PC-9 (cell line): Measurements from ENCODE around the gene RABAC1. TPM values are rescaled to one million over a fixed set of nuclear protein-coding genes. Genes with fewer than 3 reads are reported as not detected.

Experiments
- BruUV-seq: library from RNA; stranded (reverse); fragments of 400-500 nt; replicated peaks from 2 replicates; lab custom pipeline; 2021; lab: Mats Ljungman, UMichigan
- CTCF ChIA-PET: fragments of 300-600 bp; sonication (Branson Sonifier 250); formaldehyde crosslinking; loops from one replicate; lab custom pipeline; 2022; ENCODE audit warnings: antibody characterized with exemption; lab: Charles Lee
- POLR2A ChIA-PET: fragments of 300-600 bp; sonication (Branson Sonifier 250); formaldehyde crosslinking; loops from one replicate; lab custom pipeline; 2022; ENCODE audit warnings: antibody characterized with exemption; ENCODE audit not compliant: unreplicated experiment; lab: Charles Lee
- DNase-seq, 2 experiments: peaks; one replicate each; pipeline versions ENCODE4 v3.0.0 to v3.0.0-alpha.2; 2015 to 2022; ENCODE audit warnings: mixed read lengths in 1 of 2
- H2AFZ ChIP-seq: fragments of 200-600 bp; sonication (generic); 2 replicates; pipeline ENCODE4 v1.8.1; 2017; ENCODE audit warnings: antibody characterized with exemption
- H3F3A ChIP-seq: fragments of 200-600 bp; sonication (generic); 2 replicates; pipeline ENCODE4 v1.8.1; 2017; ENCODE audit warnings: antibody characterized with exemption, mild to moderate bottlenecking, low read depth; ENCODE audit not compliant: insufficient read depth
- H3K27ac ChIP-seq: fragments of 200-600 bp; sonication (generic); 2 replicates; pipeline ENCODE4 v1.6.1; 2016; ENCODE audit warnings: mixed run types
- H3K27me3 ChIP-seq: fragments of 200-600 bp; sonication (generic); 2 replicates; pipeline ENCODE4 v1.6.1; 2016; ENCODE audit warnings: low read depth, mixed run types; ENCODE audit not compliant: insufficient read depth
- H3K36me3 ChIP-seq: fragments of 200-600 bp; sonication (generic); 2 replicates; pipeline ENCODE4 v1.6.1; 2016; ENCODE audit warnings: low read depth, mixed run types
- H3K4me1 ChIP-seq: fragments of 200-600 bp; sonication (generic); replicated peaks from 2 replicates; pipeline ENCODE4 v1.6.1; 2016; ENCODE audit warnings: mixed run types; ENCODE audit not compliant: insufficient read depth
- H3K4me2 ChIP-seq: fragments of 200-600 bp; sonication (generic); 2 replicates; pipeline ENCODE4 v1.6.1; 2017; ENCODE audit warnings: mixed run types
- H3K4me3 ChIP-seq: fragments of 200-600 bp; sonication (generic); 2 replicates; pipeline ENCODE4 v1.6.1; 2016; ENCODE audit warnings: mixed run types
- H3K79me2 ChIP-seq: fragments of 200-600 bp; sonication (generic); 2 replicates; pipeline ENCODE4 v1.6.1; 2017; ENCODE audit warnings: low read depth, mixed run types
- H3K9me2 ChIP-seq: fragments of 200-600 bp; sonication (generic); 2 replicates; pipeline ENCODE4 v1.8.1; 2017; ENCODE audit warnings: mild to moderate bottlenecking; ENCODE audit not compliant: insufficient read depth
- H3K9me3 ChIP-seq: fragments of 200-600 bp; sonication (generic); 2 replicates; pipeline ENCODE4 v1.8.1; 2016; ENCODE audit warnings: low read depth; ENCODE audit not compliant: insufficient read depth
- H4K20me1 ChIP-seq: fragments of 200-600 bp; sonication (generic); 2 replicates; pipeline ENCODE4 v1.8.1; 2017; ENCODE audit not compliant: insufficient read depth
- EZH2 ChIP-seq: fragments of 200-600 bp; sonication (generic); IDR thresholded peaks from 2 replicates; pipeline ENCODE4 v1.8.0; 2017; ENCODE audit warnings: antibody characterized with exemption, low read depth
- intact Hi-C: fragments of 100-400 bp; cut with micrococcal nuclease; formaldehyde crosslinking; loops from one replicate; pipeline ENCODE4 v1.10.0; 2022; ENCODE audit not compliant: unreplicated experiment
- total RNA-seq: library from RNA; stranded (reverse); gene quantifications from 2 replicates; pipeline ENCODE4 v1.2.3, GENCODE V29; 2021
- TF ChIP-seq, protein P1 (sequence below): fragments of 200-600 bp; sonication (generic); conservative IDR thresholded peaks from 2 replicates; pipeline ENCODE4 v1.6.1; 2017; ENCODE audit warnings: mixed run types, antibody characterized with exemption, mild to moderate bottlenecking, moderate library complexity

RABAC1 gene
- total RNA-seq, 1 experiment from 2014 or later: 110 TPM

- no peak for TF ChIP-seq EZH2
- TF ChIP-seq, protein P1, sequence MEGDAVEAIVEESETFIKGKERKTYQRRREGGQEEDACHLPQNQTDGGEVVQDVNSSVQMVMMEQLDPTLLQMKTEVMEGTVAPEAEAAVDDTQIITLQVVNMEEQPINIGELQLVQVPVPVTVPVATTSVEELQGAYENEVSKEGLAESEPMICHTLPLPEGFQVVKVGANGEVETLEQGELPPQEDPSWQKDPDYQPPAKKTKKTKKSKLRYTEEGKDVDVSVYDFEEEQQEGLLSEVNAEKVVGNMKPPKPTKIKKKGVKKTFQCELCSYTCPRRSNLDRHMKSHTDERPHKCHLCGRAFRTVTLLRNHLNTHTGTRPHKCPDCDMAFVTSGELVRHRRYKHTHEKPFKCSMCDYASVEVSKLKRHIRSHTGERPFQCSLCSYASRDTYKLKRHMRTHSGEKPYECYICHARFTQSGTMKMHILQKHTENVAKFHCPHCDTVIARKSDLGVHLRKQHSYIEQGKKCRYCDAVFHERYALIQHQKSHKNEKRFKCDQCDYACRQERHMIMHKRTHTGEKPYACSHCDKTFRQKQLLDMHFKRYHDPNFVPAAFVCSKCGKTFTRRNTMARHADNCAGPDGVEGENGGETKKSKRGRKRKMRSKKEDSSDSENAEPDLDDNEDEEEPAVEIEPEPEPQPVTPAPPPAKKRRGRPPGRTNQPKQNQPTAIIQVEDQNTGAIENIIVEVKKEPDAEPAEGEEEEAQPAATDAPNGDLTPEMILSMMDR: no peak
- ChIA-PET CTCF (interaction anchor here (0.6 to 1.0 kb wide), 2 partner anchors 9 to 238 kb away, joined by 5 to 7 read pairs; no protein-coding TSS in a partner anchor), POLR2A (interaction anchor here (0.7 kb wide), 1 partner anchor 564 kb away, joined by 4 read pairs; no protein-coding TSS in a partner anchor)
- peaks cover 76% of the 10 kb centered on the region for H3K27me3 ChIP-seq
- peak overlapping the region; percentile 59 for H3K4me3 ChIP-seq
- H3K9me2 ChIP-seq: no peaks in the 10 kb centered on the region
- peak overlapping the region; percentile 68 for H2AFZ ChIP-seq
- no peaks in the 10 kb centered on the region for H3K36me3 ChIP-seq
- no peak overlapping the region for H3K27ac ChIP-seq
- peak overlapping the region; percentile 80 for H3K4me2 ChIP-seq
- no peak for DNase-seq
- H3K4me1 ChIP-seq: peaks cover 9% of the 10 kb centered on the region; the same call in 1 of the 2 replicates
- peaks cover 11% of the 10 kb centered on the region; the same call in 1 of the 2 replicates for H3F3A ChIP-seq
- H3K79me2 ChIP-seq: no peaks in the 10 kb centered on the region
- intact Hi-C loops: no loop called here
- no peaks in the 10 kb centered on the region for H3K9me3 ChIP-seq
- H4K20me1 ChIP-seq: no peaks in the 10 kb centered on the region
- no TSS peak for BruUV-seq
Measured at GRCh38 chr19:41927497-41928192, 31.5 kb downstream of the RABAC1 start.

- Histone ChIP-seq H3K9me2 (no peaks in the 10 kb centered on the region), H3K79me2 (no peaks in the 10 kb centered on the region), H2AFZ (no peak overlapping the region), H3K36me3 (no peaks in the 10 kb centered on the region), H3K4me2 (no peak overlapping the region), H3F3A (peaks cover 11% of the 10 kb centered on the region; the same call in 1 of the 2 replicates), H3K27ac (no peak overlapping the region), H4K20me1 (no peaks in the 10 kb centered on the region), H3K9me3 (no peaks in the 10 kb centered on the region), H3K27me3 (peaks cover 75% of the 10 kb centered on the region), H3K4me3 (no peak overlapping the region), H3K4me1 (peaks cover 9% of the 10 kb centered on the region; the same call in 1 of the 2 replicates)
- ChIA-PET POLR2A (no interaction called here), CTCF (no interaction called here)
- no TSS peak for BruUV-seq
- TF ChIP-seq, protein P1: no peak
- TF ChIP-seq EZH2: no peak
- intact Hi-C loops: no loop called here
- DNase-seq: no peak
Measured at GRCh38 chr19:41926763-41927496, 32.2 kb downstream of the RABAC1 start.

GRCh38 chr19:41926028-41926762 is 32.9 kb downstream of the RABAC1 start:
- TF ChIP-seq, protein P1: no peak
- TF ChIP-seq EZH2: no peak
- no peaks in the 10 kb centered on the region for H4K20me1 ChIP-seq
- no peak overlapping the region for H3K4me3 ChIP-seq
- H3F3A ChIP-seq: peaks cover 11% of the 10 kb centered on the region; the same call in 1 of the 2 replicates
- no peaks in the 10 kb centered on the region for H3K9me3 ChIP-seq
- H3K27ac ChIP-seq: no peak overlapping the region
- intact Hi-C loops: no loop called here
- DNase-seq: no peak
- H3K79me2 ChIP-seq: no peaks in the 10 kb centered on the region
- H3K4me2 ChIP-seq: no peak overlapping the region
- no peak overlapping the region for H2AFZ ChIP-seq
- no peaks in the 10 kb centered on the region for H3K36me3 ChIP-seq
- H3K4me1 ChIP-seq: peaks cover 9% of the 10 kb centered on the region; the same call in 1 of the 2 replicates
- no TSS peak for BruUV-seq
- H3K27me3 ChIP-seq: peaks cover 77% of the 10 kb centered on the region
- H3K9me2 ChIP-seq: no peaks in the 10 kb centered on the region
- ChIA-PET CTCF (no interaction called here), POLR2A (no interaction called here)
